HG02798 (cell line): ENCODE results near the gene TLX1.

ENCODE experiments used
- ATAC-seq: cut with Tn5 transposase; IDR thresholded peaks from one replicate; pipeline ENCODE4 v1.9.1; 2021; ENCODE audit warnings: mild to moderate bottlenecking; ENCODE audit not compliant: unreplicated experiment, poor library complexity

Gene TLX1

DNA sequence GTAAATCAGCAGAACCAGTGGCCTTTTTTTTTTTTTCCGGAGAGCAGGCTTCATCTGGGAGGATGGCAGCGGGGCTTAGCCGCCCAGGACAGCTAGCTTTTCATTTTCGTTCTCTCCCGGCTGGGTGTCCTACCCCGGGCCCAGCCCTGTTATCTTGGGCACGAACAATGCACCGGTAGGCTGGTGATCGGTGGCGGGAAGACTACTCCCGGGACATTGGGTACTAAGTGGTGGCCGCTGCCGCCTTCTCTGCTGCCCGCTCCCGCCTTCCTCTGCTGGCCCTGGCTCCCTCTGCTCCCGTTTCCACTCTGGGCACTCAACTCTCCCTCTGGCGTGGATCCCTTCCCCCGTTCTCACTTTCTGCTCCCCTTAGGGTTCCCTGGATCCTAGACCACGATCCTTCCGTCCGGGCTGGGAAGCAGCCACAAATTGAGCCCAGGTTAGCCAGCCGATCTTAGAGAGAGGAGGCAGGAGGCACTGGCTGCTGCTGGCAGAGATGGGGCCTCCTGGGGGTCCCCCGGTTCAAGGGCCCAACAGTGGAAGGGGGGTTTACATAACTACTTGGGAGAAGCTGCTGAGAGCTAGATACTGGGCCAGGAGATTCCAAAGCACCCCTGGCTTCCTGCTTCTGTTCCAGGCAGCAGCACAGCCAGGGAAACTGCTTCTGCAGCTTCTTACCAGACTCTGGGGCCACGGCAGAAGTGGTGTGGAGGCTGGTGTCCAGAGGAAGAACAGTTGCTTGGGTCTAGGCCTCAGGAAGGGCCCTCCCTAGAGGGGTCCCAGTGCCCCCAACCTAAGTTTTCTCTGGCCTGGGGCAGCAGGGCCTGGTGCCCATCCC lies 1.8 kb downstream of the TLX1 start:
- no peak for ATAC-seq

DNA sequence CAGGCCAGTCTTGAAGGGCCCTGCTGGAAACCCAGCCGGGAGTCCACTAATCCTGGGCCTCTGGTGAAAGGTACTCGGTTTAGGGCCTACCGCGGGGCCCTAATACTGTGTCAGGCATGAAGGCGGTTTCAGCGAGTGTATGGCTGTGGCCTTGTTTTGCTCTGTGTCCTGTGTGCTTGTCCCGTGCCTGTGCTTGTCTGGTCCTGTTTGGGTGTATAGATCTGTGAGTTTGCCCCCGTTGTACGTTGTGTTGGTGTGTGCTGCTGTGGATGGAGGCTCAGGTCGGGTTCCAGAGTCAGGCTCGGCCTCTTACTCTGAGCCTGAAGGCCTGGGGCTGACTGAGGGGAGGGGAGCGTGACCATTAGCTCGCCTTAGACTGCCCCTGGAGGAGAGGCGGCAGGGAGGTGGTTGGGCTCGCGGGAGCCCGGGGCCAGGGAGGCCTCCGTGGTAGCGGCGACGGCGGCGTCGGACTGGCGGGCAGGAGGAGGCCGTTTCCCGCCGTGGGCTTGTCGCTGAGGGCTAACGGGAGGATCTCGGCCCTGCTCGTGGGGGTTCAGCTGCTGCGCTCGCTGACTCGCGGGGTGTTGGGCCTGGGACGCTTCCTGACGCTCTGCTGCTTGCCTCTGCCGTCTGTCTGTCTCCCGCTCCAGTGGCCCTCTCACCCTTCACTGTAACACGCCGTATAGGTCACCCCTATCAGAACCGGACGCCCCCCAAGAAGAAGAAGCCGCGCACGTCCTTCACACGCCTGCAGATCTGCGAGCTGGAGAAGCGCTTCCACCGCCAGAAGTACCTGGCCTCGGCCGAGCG lies 2.6 kb downstream of the TLX1 start:
- ATAC-seq, result no peak

DNA sequence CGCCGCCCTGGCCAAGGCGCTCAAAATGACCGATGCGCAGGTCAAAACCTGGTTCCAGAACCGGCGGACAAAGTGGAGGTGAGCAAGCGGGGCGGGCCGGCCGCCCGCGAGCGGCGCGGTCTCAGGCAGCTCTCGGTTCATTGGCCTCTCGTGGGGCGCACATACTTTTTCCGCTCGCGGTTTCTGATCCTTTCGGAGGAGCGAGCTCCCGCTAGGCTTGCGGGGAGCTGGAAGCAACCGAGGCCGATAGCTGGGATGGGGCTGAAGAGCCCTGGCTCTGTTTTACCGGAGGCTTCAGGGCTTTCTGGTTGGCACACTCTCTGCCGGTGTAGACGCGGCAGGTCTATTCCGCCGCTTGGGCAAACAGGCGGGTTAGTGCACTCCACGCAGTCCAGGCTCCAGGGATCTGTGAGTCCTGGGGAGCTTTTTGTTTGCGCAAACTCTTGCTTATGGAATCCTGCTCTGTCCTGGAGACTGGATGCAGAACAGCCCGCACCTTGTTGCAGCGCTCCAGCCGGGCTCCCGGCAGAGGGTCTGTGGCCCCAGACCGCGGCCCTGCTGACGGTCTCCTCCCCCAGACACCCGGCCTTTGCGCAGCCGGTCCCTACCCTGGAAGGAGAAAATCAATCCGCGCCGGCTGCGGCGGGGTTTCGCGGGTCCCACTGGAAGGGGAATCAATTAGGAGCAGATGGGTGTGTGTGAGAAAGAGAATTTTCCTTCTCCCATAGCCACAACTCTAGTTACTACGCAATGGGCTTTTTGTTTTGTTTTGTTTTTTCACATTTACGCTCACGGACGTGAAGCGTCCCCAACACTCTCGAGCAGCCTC lies 3.4 kb downstream of the TLX1 start:
- ATAC-seq, result no peak

DNA sequence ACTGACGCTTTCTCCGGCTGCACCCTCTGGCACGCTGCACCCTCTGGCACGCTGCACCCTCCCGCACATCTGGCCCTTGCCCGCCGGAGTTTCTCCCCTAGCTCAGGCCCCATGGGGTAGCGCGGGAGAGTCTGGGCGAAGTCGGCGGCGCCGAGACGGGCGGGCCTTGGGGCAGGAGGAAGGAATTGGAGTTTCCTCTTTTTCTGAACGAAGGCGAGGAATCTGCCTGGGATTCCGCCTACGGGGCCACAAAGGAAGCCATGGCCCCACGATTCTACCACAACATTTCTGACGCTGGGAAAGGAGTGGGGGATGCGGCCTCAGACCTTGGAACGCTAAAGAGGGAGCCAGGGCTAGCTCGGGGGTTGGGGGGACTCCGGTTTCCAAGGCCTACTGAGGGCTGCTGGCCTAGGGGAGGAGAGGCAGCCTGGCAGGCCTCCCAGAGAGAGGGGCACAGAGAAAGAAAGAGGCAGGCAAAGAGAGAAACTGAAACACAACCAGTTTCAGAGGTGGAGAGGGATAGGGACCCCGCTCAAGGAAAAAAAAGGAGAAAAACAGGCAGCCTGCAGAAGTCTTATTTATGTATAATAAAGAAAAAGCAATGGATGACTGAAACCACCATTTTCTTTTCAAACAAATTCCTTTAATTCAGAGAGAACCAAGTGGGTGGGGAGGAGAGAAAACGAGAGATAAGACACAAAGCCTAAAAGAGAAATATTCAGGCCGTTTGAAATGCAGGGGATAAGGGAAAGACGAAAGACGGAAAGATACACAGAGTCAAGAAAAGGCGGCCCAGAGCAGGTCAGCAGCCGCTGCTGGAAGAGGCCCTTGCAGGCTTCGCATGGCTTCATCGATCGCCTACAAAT lies 4.3 kb downstream of the TLX1 start:
- ATAC-seq, result no peak

DNA sequence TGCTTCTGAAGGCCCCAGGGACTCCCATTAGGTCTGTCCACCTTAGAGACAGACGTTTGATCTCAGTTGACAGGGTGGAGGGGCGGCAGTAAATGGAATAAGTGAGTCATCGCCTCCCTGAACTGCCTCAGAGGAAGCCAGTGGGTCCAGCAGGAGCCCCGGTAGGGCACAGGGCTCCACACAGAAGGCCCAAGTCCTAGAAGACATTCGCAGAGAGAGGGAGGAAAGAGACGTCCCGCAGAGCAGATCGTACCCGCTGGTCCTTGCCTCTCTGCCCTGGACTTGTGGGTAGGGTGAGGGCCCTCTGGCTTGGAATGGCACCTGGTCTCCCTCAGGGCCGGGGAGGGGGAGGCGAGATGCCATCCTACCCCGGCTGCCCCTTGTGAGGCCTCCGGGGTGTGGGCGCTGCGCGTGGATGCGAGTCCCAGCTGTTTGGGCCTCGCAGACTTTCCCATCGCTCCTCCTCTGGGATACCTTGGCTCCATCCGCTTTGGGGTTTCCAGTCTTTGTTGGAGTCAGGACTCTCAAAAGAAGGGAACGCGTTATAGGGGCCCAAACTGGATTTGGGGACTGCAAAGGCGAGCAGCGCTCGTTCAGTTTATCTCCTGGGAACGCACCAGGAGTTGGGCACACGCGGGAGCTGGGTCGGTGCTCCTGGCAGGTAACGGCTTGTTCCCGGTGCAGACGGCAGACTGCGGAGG lies 5.1 kb downstream of the TLX1 start:
- no peak for ATAC-seq

DNA sequence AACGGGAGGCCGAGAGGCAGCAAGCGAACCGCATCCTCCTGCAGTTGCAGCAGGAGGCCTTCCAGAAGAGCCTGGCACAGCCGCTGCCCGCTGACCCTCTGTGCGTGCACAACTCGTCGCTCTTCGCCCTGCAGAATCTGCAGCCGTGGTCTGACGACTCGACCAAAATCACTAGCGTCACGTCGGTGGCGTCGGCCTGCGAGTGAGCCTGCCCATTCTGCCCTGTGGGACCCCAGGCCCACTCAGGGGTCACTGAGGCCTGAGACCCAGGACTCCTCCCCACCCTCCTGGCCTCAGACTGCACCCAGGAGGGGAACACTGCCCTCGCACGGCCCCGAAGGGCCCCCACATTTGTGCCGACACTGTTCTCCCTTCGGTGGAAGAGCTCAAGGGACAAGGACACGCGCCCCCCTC lies 5.6 kb downstream of the TLX1 start:
- no peak for ATAC-seq

DNA sequence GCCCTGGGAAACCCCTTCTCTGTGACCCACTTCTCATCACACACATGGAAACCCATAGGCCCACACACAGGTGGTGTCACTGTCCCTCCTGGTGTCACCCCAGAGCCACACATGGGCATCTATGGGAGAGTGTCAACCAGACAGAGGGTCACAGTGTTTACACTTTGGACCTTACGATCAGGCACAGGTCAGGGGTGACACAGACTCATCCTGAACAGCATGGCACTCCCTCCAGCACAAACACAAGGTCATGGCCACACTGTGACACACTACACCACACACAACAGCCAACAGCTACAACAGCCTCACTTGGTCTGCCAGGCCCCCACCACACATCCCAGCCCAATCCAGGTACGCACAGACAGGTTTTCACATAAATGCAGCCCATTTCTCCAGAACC lies 6.2 kb downstream of the TLX1 start:
- ATAC-seq, result no peak

DNA sequence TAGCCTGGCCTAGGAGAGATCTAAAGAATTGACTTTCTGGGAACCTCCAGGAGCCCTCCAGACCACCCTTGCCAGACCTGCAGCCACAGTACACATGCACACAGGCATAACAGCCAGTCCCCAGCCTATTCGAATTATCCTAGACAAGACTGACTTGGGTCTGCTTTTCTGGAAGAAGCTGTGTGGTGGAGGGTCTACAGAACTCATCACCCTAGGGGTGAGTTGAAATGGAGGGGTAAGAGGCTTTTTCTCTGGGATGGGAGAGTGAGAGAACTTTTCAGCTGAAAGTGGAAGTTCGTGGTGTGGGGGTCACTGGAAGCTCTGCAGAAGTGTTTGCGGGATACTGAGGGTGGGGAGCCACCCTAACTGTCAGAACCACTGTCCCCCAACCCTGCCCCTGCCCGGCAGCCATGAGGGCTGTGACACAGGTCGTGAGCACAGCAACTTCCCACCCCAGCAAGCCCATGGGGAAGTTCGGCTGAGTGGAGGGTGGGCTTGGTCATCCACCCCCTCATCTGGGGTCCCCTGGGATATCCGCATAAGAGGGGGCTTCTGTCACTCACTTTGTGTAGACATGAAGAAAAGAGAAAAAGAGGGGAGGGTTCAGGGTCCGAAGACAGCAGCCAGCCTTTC lies 7.8 kb downstream of the TLX1 start:
- no peak for ATAC-seq

DNA sequence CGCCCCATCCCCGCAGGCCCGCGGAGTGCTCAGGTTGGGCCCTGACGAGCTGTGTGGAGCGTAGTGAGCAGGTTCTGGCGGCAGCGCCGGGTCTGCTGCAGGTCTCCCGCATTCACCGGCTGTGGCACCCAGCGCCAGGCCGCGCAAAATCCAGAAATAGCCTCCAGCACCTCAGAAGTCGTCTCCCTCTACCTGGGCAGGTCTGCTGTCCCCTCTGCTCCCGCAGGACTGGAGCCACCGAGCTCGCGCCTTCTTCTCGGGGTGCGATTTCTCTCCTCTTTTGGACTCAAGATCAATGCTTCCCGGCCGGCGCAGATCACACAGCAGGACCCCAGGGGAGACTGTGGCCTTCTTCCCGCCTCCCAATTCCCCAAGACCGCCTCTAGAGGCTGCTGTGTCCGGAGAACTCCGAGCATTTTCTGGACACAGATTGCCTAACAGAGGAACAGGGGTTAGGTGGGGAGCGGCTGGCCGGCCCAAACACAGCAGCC lies 8.4 kb downstream of the TLX1 start:
- no peak for ATAC-seq

DNA sequence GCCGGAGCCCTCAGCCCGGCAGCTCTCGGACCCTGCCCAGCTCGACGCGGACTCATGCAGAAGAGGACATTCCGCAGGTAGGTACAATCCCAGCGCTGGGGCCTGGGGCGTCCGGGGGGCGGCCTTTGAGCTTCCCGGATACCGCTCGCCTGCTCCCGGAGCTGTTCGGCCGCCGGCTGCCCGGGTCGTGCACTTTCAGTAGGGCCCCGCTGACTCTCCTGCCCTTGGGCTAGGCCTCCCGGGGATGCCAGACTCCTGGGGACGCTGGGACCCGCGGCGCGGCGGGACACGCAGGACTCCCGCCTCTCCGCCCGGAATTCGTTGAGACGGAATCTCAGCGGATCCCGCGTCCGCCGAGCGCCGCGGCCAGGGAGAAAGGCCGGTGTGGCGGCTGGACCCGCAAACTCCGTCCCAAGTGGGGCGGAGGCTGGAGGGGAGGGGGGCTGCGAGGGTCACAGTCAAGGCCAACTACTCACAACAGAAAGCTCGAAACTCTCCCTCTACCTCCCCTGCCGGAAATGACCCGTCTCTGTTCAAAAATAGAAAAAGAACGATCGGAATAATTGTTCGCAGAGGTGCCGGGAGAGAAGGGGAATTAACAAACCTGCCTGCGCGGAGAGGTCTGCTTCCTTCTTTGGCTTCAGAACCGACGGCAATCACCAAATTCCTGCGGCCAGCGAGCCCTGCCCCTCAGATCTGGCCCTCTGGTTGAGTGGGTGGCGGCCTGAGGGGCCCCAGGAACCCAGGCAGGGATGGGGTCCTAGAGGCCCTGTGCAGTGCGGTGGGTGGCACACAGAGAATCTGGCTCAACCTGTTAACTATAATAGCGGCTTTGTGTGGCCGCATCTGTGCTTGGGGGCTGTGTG lies 9.2 kb downstream of the TLX1 start:
- ATAC-seq, result no peak

DNA sequence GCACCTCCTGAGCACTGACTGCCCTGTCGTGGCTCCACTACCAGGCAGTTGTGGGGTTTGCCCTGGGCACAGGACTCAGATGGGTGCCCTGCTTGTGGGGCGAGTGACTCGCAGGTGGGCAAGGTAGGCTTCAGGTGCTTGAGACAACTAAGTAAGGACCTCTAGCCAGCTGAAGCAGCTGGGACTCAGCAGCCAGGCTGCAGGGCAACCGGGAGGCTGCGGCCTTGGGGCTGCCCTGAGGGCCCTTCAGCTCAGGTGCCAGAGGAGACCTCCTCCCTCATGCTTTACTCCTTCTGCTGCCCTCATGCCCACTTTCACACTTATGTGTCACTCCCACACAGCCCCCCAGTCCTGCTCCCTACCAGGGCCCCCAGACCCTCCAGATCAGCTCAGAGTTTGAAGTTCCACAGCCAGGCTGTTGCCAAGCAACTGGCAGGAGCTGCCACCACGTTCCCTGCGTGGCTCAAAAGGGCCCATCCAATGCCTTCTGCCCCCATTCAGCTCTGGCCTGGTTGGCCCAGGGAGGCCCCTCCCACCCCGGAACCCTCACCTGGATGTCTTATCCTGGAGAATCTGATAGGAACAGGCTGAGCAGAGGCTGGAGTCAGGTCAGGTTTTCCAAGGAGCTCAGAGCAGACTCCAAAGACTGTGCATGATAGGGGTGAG lies 10.0 kb downstream of the TLX1 start:
- ATAC-seq, result no peak

DNA sequence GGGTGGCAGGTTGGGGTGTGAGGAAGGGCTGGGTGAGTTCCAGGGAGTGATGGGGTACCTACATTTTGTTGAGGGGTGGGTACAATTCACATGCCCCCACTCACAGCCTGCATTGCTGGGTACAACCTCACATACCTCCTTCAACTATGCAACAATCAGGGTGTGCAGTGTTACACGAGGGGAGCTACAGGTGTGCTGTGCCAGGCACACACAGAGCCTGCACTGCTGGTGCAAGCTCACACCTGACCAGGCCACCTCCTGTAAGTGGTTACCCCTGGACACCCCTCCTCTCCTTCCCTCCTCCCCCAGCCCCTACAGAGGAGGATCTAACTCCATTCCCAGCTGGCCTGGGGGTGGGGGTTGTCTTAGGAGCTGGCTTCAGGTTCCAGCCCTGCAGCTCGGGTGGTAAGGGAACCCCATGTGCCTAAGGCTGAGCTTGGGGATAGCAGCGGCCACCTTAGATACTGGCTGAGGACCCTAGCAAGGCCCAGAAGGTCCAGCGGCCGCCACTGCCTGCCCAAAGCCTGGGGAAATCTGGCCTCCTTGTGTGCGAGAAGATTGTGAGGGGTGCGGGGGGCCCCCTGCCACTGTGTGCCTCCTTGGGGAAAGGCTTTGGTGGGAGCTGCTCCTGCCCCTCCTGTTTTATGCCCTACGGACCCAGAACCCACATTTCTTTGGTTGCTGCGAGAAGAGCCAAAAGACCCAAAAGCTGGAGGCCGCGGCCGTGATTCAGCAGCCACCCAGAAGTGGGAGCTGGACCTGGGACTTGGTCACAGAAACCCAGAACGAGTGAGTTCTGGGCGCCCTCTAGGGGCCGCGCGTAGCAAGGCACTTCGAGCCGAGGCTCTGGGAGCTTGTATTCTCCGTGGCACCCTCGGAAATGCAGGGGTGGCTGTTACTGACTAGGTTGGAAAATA lies 10.8 kb downstream of the TLX1 start:
- peak; percentile 76 for ATAC-seq

DNA sequence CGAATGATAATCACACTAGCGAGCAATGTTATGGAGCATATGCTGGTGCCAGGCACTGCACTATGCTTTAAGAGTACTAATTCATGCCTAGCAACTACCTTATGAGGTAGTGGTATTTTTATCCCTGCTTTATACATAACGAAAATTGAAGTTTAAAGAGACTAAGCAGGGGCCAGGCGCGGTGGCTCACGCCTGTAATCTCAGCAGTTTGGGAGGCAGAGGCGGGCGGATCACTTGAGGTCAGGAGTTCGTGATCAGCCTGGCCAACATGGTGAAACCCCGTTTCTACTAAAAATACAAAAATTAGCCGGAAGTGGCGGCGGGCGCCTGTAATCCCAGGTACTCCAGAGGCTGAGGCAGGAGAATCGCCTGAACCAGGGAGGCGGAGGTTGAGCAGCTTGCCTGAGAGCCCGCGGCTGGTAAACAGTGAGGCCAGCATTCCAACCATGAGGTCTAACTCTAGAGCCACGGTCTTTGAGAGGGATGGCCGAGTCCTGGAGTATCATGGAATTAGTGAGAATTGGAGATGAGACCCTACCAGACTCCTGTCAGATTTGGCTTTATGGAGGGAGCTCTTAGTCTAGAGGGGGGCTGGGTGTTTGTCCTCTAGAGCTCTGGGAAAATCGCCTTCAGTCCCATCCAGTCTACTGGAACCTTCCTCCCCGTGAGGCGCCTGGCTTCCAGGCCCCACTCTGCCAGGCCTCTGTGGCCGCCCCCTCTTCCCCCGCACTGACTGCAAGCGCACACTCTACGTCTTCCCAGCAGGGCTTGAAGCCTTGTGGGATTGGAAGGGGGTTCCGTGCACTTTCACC lies 11.6 kb downstream of the TLX1 start:
- ATAC-seq, result no peak

DNA sequence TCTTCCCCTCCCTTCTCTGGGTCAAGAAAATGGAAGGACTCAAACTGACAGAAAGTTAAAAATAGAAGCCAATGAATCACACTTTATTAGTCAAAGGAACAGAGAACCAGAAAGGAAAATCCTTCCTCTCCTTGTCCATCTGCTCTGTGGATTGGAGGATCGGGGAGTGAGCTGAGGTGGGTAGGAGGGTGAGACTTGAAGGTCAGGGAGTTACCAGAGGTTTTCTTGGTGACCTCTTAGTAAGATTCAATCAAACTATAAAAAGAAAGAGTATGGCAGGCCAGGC lies 12.2 kb downstream of the TLX1 start:
- ATAC-seq, result no peak

DNA sequence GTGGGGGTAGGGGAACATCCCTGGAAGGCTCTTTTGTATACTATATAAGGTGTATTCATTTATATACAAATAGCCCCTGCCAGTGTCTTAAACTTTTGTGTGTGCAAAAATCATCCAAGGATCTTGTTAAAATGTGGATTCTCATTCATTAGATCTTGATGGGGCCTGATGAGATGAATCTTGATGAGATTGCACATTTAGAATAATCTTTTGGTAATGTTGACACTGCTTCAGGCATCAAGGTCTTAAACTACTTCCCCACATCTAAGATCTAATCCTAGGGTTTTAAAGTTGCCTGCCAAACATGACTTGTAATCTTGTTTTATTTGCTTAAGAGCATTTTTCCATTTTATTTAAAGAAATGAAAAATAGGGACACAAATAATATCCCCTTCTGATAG lies 13.0 kb downstream of the TLX1 start:
- ATAC-seq, result no peak

DNA sequence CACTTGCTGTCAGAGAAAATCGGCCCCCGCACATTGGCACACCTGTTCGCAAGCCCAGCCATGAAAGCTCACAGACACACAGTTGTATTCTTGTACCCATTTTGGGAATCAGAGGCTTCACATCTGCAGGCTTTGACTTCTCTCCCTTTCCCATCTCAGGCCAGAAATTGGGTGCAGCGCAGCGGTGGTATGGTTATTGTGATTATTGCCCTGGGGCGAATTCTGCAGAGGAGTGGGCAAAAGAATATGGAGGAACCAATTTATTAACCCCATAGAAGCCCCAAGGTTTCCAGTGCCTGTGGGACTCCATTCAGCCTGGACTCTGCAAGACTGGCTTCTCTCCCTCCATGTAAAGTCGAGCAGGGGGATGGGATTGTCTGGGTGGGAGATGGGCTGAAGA lies 14.0 kb downstream of the TLX1 start:
- ATAC-seq, result no peak
